Motor neuron (in vitro differentiated cells): Measurements from ENCODE around the gene KLF16. TPM values are rescaled to one million over a fixed set of nuclear protein-coding genes. Genes with fewer than 3 reads are reported as not detected.
A peak's percentile ranks its signal among the peaks of the same experiment; 100 is the strongest.

Experiments
- ATAC-seq, 8 experiments: fragments of 200-7000 bp; cut with Tn5 transposase; replicated peaks in 6 of 8; 2 replicates each; pipeline ENCODE4 v1.8.0; 2021; ENCODE audit warnings: mild to moderate bottlenecking in 8 of 8, moderate library complexity in 8 of 8
- H3K27ac ChIP-seq, 2 donors: fragments of 250-450 bp; sonication (Bioruptor Pico); 2 replicates each; pipeline ENCODE4 v1.9.0; 2021; ENCODE audit warnings: antibody characterized with exemption in 2 of 2, mild to moderate bottlenecking in 2 of 2, moderate library complexity in 1 of 2
- H3K4me1 ChIP-seq, 2 donors: fragments of 250-450 bp; sonication (Bioruptor Pico); replicated peaks in 1 of 2; 2 replicates each; pipeline ENCODE4 v1.6.1; 2021; ENCODE audit warnings: antibody characterized with exemption in 2 of 2, mild to moderate bottlenecking in 2 of 2, moderate library complexity in 1 of 2
- H3K4me3 ChIP-seq, 5 donors: fragments of 250-450 bp; sonication (Bioruptor Pico); 2 replicates each; pipeline ENCODE4 v1.9.0; 2021; ENCODE audit warnings: antibody characterized with exemption in 5 of 5, mild to moderate bottlenecking in 5 of 5, moderate library complexity in 4 of 5
- WGBS, 10 experiments: fragments of 450-650 bp; shearing (Covaris generic); methylation state at CpG; one replicate each; pipeline ENCODE4 v1.0.0; 2022; 5-methylcytosine and 5-hydroxymethylcytosine counted together
- in situ Hi-C, 9 experiments: fragments of 400-800 bp; cut with MboI; loops; one replicate each; pipeline ENCODE4 v1.15.0; 2021; ENCODE audit warnings: low sequenced_read_pairs in 9 of 9, low pct_unique_long_range_greater_than_20kb in 2 of 9; ENCODE audit not compliant: unreplicated experiment in 9 of 9
- total RNA-seq, 8 experiments: library from RNA; unstranded; fragments of 300-600 nt; gene quantifications; 2 replicates each; pipeline versions ENCODE4 v1.2.3 to v1.2.4, GENCODE V29; 2022

Gene KLF16
- total RNA-seq, 8 experiments from 2014 or later: 2.7 to 18.6 (median 4.6) TPM

GRCh38 chr19:1815605-1816529, 47.5 kb downstream of the KLF16 start:
- no peak overlapping the region for H3K27ac ChIP-seq
- ATAC-seq: no peak
- in situ Hi-C loops: loop anchor here in 1 of 9 experiments (25.0 kb wide), 1 partner anchor 279 kb away; no protein-coding TSS in a partner anchor
- WGBS, 10 experiments: 80 to 100% (median 90%) methylated on average over 1 to 2 of the region's 61 CpGs; no CpG with 5 or more reads in 7 of the 10 experiments
- H3K4me1 ChIP-seq: peaks cover 29 to 32% of the 10 kb centered on the region in 2 donors
- no peak overlapping the region for H3K4me3 ChIP-seq

- Histone ChIP-seq H3K27ac (no peak overlapping the region), H3K4me1 (peaks cover 25 to 28% of the 10 kb centered on the region in 2 donors), H3K4me3 (no peak overlapping the region)
- 80 to 100% (median 100%) methylated on average over 1 to 3 of the region's 26 CpGs; no CpG with 5 or more reads in 7 of the 10 experiments for WGBS, 10 experiments
- in situ Hi-C loops: loop anchor here in 1 of 9 experiments (25.0 kb wide), 1 partner anchor 278 kb away; no protein-coding TSS in a partner anchor
- no peak for ATAC-seq
Observed at GRCh38 chr19:1814833-1815604, 48.4 kb downstream of the KLF16 start.

- 92 to 100% methylated on average over 1 to 2 of the region's 10 CpGs; no CpG with 5 or more reads in 8 of the 10 experiments for WGBS, 10 experiments
- in situ Hi-C loops: loop anchor here in 1 of 9 experiments (25.0 kb wide), 1 partner anchor 277 kb away; no protein-coding TSS in a partner anchor
Observed at GRCh38 chr19:1814391-1814790, 49.0 kb downstream of the KLF16 start.

GRCh38 chr19:1813192-1814182, 49.9 kb downstream of the KLF16 start:
- no peak for ATAC-seq
- Histone ChIP-seq H3K4me1 (peaks cover 10 to 15% of the 10 kb centered on the region in 2 donors), H3K27ac (peak overlapping the region in 1 of 2 donors; percentile 58), H3K4me3 (peak overlapping the region; percentile 27 to 40 (median 29))
- WGBS, 10 experiments: 50 to 100% (median 90%) methylated on average over 1 to 12 of the region's 21 CpGs; no CpG with 5 or more reads in 3 of the 10 experiments
- in situ Hi-C loops: loop anchor here in 1 of 9 experiments (25.0 kb wide), 1 partner anchor 276 kb away; no protein-coding TSS in a partner anchor

More at GRCh38 chr19:1814391-1814790, 49.0 kb downstream of the KLF16 start:
- no peak for ATAC-seq
- no peak overlapping the region for H3K27ac ChIP-seq
- H3K4me3 ChIP-seq: no peak overlapping the region
- peaks cover 19 to 22% of the 10 kb centered on the region in 2 donors for H3K4me1 ChIP-seq

GRCh38 chr19:1812426-1813191, 50.8 kb downstream of the KLF16 start:
- H3K4me3 ChIP-seq: peak overlapping the region; percentile 27 to 40 (median 29)
- 0 to 7% (median 5%) methylated on average over 2 to 4 of the region's 47 CpGs; no CpG with 5 or more reads in 7 of the 10 experiments for WGBS, 10 experiments
- ATAC-seq: peak; percentile 87 to 90 (median 89)
- H3K4me1 ChIP-seq: peaks cover 10 to 15% of the 10 kb centered on the region in 2 donors
- in situ Hi-C loops: loop anchor here in 1 of 9 experiments (25.0 kb wide), 1 partner anchor 275 kb away; no protein-coding TSS in a partner anchor
- peak overlapping the region in 1 of 2 donors; percentile 58 for H3K27ac ChIP-seq

GRCh38 chr19:1811942-1812425, 51.4 kb downstream of the KLF16 start, which contains the start of gene ATP8B3:
ATP8B3 (minus strand) TSS chr19:1812276; CDS start chr19:1811736, 540 bp downstream.
- H3K4me1 ChIP-seq: peaks cover 10 to 15% of the 10 kb centered on the region in 2 donors
- no peak for ATAC-seq
- peak within 1 kb of the TSS in 1 of 2 donors; percentile 58 for H3K27ac ChIP-seq
- peak within 1 kb of the TSS; percentile 27 to 40 (median 29) for H3K4me3 ChIP-seq
- no CpG with 5 or more reads among the region's 48 CpGs for WGBS, 10 experiments
- in situ Hi-C loops: loop anchor here in 1 of 9 experiments (25.0 kb wide), 1 partner anchor 275 kb away; no protein-coding TSS in a partner anchor

GRCh38 chr19:1811472-1811894, 51.9 kb downstream of the KLF16 start:
- Histone ChIP-seq H3K27ac (no peak overlapping the region), H3K4me3 (no peak overlapping the region), H3K4me1 (peaks cover 10 to 15% of the 10 kb centered on the region in 2 donors)
- in situ Hi-C loops: loop anchor here in 1 of 9 experiments (25.0 kb wide), 1 partner anchor 274 kb away; no protein-coding TSS in a partner anchor
- no CpG with 5 or more reads among the region's 13 CpGs for WGBS, 10 experiments
- ATAC-seq: peak in 1 of 8 experiments; percentile 2

- ATAC-seq: no peak
- peaks cover 7 to 10% of the 10 kb centered on the region in 2 donors for H3K4me1 ChIP-seq
- no peak overlapping the region for H3K27ac ChIP-seq
- H3K4me3 ChIP-seq: no peak overlapping the region
- 40 to 100% (median 90%) methylated on average over 1 to 3 of the region's 19 CpGs; no CpG with 5 or more reads in 4 of the 10 experiments for WGBS, 10 experiments
- in situ Hi-C loops: loop anchor here in 1 of 9 experiments (25.0 kb wide), 1 partner anchor 273 kb away; no protein-coding TSS in a partner anchor
Observed at GRCh38 chr19:1810439-1811160, 52.8 kb downstream of the KLF16 start.

- in situ Hi-C loops: loop anchor here in 1 of 9 experiments (25.0 kb wide), 1 partner anchor 272 kb away; no protein-coding TSS in a partner anchor
- Histone ChIP-seq H3K27ac (no peak overlapping the region), H3K4me3 (no peak overlapping the region), H3K4me1 (peaks cover 0 to 10% of the 10 kb centered on the region in 2 donors)
- WGBS, 10 experiments: no CpG with 5 or more reads among the region's 18 CpGs
- no peak for ATAC-seq
Observed at GRCh38 chr19:1809678-1810077, 53.7 kb downstream of the KLF16 start.

GRCh38 chr19:1808395-1808731, 55.0 kb downstream of the KLF16 start:
- in situ Hi-C loops: loop anchor here in 1 of 9 experiments (25.0 kb wide), 1 partner anchor 271 kb away; no protein-coding TSS in a partner anchor
- Histone ChIP-seq H3K4me3 (no peak overlapping the region), H3K4me1 (peaks cover 0 to 7% of the 10 kb centered on the region in 2 donors), H3K27ac (no peak overlapping the region)
- WGBS, 10 experiments: 100% methylated on average over 1 of the region's 2 CpGs; no CpG with 5 or more reads in 9 of the 10 experiments
- no peak for ATAC-seq
